Body of pancreas (tissue), 4 donors: ENCODE results near the gene GOSR2. TPM values are rescaled to one million over a fixed set of nuclear protein-coding genes. Genes with fewer than 3 reads are reported as not detected.
A peak's percentile ranks its signal among the peaks of the same experiment; 100 is the strongest.

ENCODE experiments used
- ATAC-seq: fragments of 150-250 bp; one replicate; pipeline ENCODE4 v1.9.1; 2016
- DNase-seq, 4 donors: peaks; one replicate each; pipeline ENCODE4 v3.0.0-alpha.2; 2019
- H3K27ac ChIP-seq, 4 donors: fragments of 200-600 bp; sonication (generic); 1 replicate in 3 of 4; 2 replicates in 1 of 4; pipeline versions ENCODE4 v1.5.1 to v1.6.1; 2016 to 2019; ENCODE audit warnings: mild to moderate bottlenecking in 1 of 4, mixed read lengths in 1 of 4, moderate library complexity in 1 of 4
- H3K27me3 ChIP-seq, 2 donors: fragments of 200-600 bp; sonication (generic); one replicate each; pipeline ENCODE4 v1.6.0; 2016; ENCODE audit warnings: mild to moderate bottlenecking in 1 of 2
- H3K36me3 ChIP-seq, 2 donors: fragments of 200-600 bp; sonication (generic); replicated peaks in 1 of 2; 2 replicates each; pipeline ENCODE4 v1.5.1; 2016; ENCODE audit warnings: low read depth in 2 of 2; ENCODE audit not compliant: insufficient read depth in 1 of 2
- H3K4me1 ChIP-seq: fragments of 200-600 bp; sonication (generic); one replicate; pipeline ENCODE4 v1.6.0; 2016
- H3K4me3 ChIP-seq, 2 donors: fragments of 200-600 bp; sonication (generic); 1 replicate in 1 of 2; 2 replicates in 1 of 2; pipeline ENCODE4 v1.5.1; 2016 to 2019
- H3K9me3 ChIP-seq, 3 donors: fragments of 200-600 bp; sonication (generic); 1 replicate in 2 of 3; 2 replicates in 1 of 3; pipeline ENCODE4 v1.5.1; 2016
- POLR2A ChIP-seq, 3 donors: fragments of 450-650 bp; IDR thresholded peaks; one replicate each; pipeline ENCODE4 v1.6.1; 2016; ENCODE audit warnings: antibody characterized with exemption in 3 of 3, mild to moderate bottlenecking in 2 of 3
- WGBS, 2 donors: methylation state at CpG; one replicate each; pipeline ENCODE4 v1.1.5; 2017; 5-methylcytosine and 5-hydroxymethylcytosine counted together
- intact Hi-C: fragments of 100-400 bp; cut with DNase I; formaldehyde crosslinking; loops from one replicate; pipeline ENCODE4 v1.15.1; 2023
- total RNA-seq, 2 donors: library from RNA; depleted of rRNA; stranded (reverse); fragments of >200 nt; gene quantifications; one replicate each; pipeline ENCODE4 v1.1.0, GENCODE V29; 2016
- TF ChIP-seq, protein P1 (sequence below), 7 experiments: fragments of 450-650 bp in 4 of 7; fragments of 200-600 bp in 3 of 7; sonication (generic) in 3 of 7; IDR thresholded peaks; one replicate each; pipeline ENCODE4 v1.5.1; 2016 to 2019; ENCODE audit warnings: antibody characterized with exemption in 7 of 7

The GOSR2 gene
- total RNA-seq, 2 donors from 2014 or later, result 41.8 to 46.5 TPM

DNA sequence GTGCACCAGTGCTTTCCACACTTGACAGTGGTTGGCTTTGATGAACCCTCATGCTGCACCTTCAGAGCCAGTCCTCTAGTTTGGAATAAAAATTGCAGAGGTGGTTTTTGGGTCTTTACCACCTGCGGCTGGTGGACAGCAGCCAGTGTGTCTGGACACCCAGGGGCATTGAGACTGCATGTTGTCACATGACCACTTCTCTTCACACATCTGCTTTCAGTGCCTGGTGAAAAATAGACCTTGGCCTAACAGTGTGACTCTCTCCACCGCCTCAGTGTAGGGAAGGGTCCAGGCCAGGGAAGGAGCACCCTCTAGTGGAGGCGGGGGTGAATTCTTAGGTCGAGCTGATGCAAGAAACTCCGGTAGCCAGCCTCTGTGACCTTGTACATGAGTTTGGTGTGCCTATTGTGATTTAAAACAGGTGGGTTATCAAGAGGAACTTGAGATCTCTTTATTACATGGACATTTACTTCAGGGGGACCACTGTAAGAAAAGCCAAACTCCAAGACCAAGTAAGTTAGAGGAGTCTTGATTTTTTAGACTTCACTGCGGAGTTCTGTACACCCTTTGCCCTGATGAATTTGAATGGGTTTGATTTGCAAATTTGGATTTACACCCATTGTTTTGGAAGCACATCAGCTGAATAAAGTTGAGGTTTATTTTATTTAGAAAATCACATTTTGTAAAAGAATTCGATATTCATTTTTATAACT lies 17.9 kb downstream of the GOSR2 start:
- Histone ChIP-seq H3K36me3 (peaks cover 0 to 21% of the 10 kb centered on the region in 2 donors), H3K4me1 (peaks cover 6% of the 10 kb centered on the region), H3K27me3 (no peaks in the 10 kb centered on the region), H3K4me3 (no peak overlapping the region), H3K9me3 (no peaks in the 10 kb centered on the region), H3K27ac (no peak overlapping the region)
- intact Hi-C loops, result no loop called here
- no peak for TF ChIP-seq POLR2A (IDR thresholded peaks at IDR 0.05)
- TF ChIP-seq, protein P1, sequence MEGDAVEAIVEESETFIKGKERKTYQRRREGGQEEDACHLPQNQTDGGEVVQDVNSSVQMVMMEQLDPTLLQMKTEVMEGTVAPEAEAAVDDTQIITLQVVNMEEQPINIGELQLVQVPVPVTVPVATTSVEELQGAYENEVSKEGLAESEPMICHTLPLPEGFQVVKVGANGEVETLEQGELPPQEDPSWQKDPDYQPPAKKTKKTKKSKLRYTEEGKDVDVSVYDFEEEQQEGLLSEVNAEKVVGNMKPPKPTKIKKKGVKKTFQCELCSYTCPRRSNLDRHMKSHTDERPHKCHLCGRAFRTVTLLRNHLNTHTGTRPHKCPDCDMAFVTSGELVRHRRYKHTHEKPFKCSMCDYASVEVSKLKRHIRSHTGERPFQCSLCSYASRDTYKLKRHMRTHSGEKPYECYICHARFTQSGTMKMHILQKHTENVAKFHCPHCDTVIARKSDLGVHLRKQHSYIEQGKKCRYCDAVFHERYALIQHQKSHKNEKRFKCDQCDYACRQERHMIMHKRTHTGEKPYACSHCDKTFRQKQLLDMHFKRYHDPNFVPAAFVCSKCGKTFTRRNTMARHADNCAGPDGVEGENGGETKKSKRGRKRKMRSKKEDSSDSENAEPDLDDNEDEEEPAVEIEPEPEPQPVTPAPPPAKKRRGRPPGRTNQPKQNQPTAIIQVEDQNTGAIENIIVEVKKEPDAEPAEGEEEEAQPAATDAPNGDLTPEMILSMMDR (IDR thresholded peaks at IDR 0.05), result peak; percentile 74 to 88 (median 85)
- WGBS, 2 donors, result 36 to 40% methylated on average over 7 of the region's 7 CpGs
- ATAC-seq, result peak; percentile 81
- DNase-seq, result peak; percentile 81 to 87 (median 83)

DNA sequence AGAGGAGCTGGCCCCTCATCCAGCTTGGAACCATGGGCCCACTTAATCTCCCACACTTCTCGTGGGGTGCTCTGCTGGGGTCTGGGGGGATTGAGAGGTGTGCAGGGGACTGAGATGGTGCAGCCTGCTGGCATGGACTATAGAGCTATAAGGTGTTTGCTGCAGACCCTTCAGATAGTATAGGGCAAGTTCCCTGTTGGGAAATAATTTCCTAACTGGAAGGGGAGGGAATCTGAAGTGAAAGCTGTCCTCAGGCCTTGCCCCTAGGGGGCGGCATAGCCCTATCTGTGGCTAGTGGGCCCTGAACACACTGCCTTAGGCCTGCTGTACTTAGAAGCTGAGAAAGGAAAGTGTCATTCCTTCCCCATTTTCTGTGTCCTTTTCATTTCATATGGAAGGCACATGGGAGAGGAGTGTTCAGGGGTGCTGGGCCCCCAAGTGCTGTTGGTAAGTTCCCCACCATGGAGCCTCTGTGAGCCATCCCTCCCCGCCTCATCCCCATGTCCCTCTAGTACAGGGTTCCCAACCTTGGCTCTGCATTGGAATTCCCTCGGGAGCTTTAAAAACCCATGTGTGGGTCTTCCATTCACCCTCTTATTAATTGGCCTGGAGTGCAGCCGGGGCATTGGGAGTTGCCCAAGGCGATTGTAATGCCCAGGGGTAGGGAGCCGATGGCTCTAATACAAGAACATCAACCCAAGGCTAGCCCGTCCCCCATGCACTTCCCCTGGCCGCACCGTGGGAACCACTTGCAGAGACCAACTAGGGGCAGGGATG lies 19.7 kb downstream of the GOSR2 start:
- no peak overlapping the region for H3K27ac ChIP-seq
- peak; percentile 63 to 72 (median 68) for DNase-seq
- H3K4me1 ChIP-seq, result peaks cover 6% of the 10 kb centered on the region
- H3K36me3 ChIP-seq, result peaks cover 0 to 17% of the 10 kb centered on the region in 2 donors
- ATAC-seq, result peak; percentile 61
- TF ChIP-seq, protein P1 (IDR thresholded peaks at IDR 0.05), result peak; percentile 49 to 76 (median 63)
- no peak for TF ChIP-seq POLR2A (IDR thresholded peaks at IDR 0.05)
- no peaks in the 10 kb centered on the region for H3K9me3 ChIP-seq
- H3K27me3 ChIP-seq, result no peaks in the 10 kb centered on the region
- intact Hi-C loops, result no loop called here
- 67 to 69% methylated on average over 10 of the region's 10 CpGs for WGBS, 2 donors
- H3K4me3 ChIP-seq, result no peak overlapping the region

DNA sequence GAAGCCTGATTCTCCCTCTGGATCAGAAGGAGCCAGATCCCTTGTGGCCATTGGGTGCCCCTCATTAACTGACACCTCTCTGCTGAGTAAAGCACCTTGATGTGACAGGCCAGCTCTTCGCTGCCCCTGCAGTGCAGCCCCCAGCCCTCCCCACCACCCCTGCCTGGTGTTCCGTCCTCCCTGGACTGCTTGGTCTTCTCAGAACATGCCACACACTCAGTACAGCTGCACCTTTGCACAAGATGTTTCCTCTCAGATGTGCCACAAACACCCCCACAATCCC lies 20.2 kb downstream of the GOSR2 start:
- DNase-seq (no peak), ATAC-seq (no peak)
- no peak overlapping the region for H3K4me3 ChIP-seq
- TF ChIP-seq POLR2A (IDR thresholded peaks at IDR 0.05), result no peak
- TF ChIP-seq, protein P1 (IDR thresholded peaks at IDR 0.05), result no peak
- H3K27me3 ChIP-seq, result no peaks in the 10 kb centered on the region
- H3K27ac ChIP-seq, result no peak overlapping the region
- H3K36me3 ChIP-seq, result peaks cover 0 to 14% of the 10 kb centered on the region in 2 donors
- intact Hi-C loops, result no loop called here
- 65 to 86% methylated on average over 1 to 2 of the region's 2 CpGs for WGBS, 2 donors
- peaks cover 6% of the 10 kb centered on the region for H3K4me1 ChIP-seq
- H3K9me3 ChIP-seq, result no peaks in the 10 kb centered on the region

DNA sequence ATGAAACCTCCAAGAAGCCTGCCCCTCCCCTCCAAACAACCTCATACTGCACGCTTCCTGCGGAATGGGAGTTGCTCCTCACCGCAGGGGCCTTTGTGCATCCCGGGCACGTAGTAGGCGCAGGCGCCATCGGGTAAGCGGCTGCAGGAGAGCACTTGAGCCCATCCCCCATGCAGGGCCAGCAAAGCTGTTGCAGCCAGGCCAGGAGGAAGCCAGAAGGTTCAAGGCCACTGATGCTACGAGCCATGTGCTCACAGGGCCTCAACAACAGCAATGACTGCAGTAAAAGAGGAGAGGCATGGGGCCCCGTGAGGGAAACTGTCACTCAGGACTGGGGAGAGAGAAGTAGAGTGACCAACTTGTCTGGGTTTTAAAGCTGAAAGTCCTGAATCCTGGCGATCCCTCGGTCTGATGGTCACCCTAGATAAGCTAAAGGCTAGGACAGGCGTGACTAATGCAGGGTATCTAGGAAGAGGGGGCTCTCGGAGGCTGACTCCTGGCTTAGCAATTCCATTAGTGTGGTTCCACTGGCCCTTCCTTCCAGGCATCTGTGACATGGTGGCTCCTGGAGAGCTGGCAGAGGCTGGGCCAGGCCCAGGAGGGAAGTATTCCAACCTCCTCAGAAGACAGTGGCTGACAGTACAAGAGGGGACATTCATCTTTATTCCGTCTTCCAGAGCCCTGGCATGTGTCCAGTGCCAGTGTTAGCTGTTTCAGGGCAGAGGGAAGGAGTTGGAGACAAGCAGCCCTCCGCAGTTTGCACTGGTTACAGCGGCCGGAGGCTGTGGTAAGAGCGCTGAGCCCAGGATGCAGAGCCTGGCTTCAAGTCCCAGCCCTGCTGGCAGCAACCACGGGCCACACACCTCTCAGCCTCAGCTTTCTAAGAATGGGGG lies 20.8 kb downstream of the GOSR2 start:
- Histone ChIP-seq H3K4me1 (peaks cover 6% of the 10 kb centered on the region), H3K27ac (no peak overlapping the region), H3K4me3 (no peak overlapping the region), H3K27me3 (no peaks in the 10 kb centered on the region), H3K36me3 (peaks cover 0 to 10% of the 10 kb centered on the region in 2 donors), H3K9me3 (no peaks in the 10 kb centered on the region)
- ATAC-seq (no peak), DNase-seq (peak in 3 of 4 donors; percentile 28 to 44 (median 38))
- no peak for TF ChIP-seq POLR2A (IDR thresholded peaks at IDR 0.05)
- TF ChIP-seq, protein P1 (IDR thresholded peaks at IDR 0.05), result no peak
- intact Hi-C loops, result no loop called here
- WGBS, 2 donors, result 22 to 33% methylated on average over 11 to 21 of the region's 21 CpGs
